NCI-H345 (cell line): ENCODE measurements around the gene USP10.
"Not testable (repeated sequence)": the region's sequence is repeated elsewhere in the genome, so short reads cannot be mapped to it uniquely, and the experiment has no call there.

ENCODE experiments used
- DNase-seq: peaks from one replicate; lab custom pipeline; 2025; lab: John Stamatoyannopoulos, UW

The USP10 gene

GRCh38 chr16:84726669-84727467 lies 27.1 kb downstream of the USP10 start:
- DNase-seq, result no peak

- DNase-seq, result no peak
Measured at GRCh38 chr16:84728853-84729424, 29.1 kb downstream of the USP10 start.

GRCh38 chr16:84729716-84730320 lies 30.0 kb downstream of the USP10 start:
- DNase-seq, result no peak

- peak; percentile 1 for DNase-seq
Measured at GRCh38 chr16:84730406-84731106, 30.8 kb downstream of the USP10 start.

- not testable (repeated sequence) for DNase-seq
Measured at GRCh38 chr16:84732332-84732673, 32.5 kb downstream of the USP10 start.

GRCh38 chr16:84732674-84733352 lies 33.0 kb downstream of the USP10 start:
- no peak for DNase-seq

GRCh38 chr16:84735849-84736586 lies 36.2 kb downstream of the USP10 start:
- DNase-seq, result peak; percentile 78

GRCh38 chr16:84737192-84738011 lies 37.6 kb downstream of the USP10 start:
- DNase-seq, result peak; percentile 79

GRCh38 chr16:84738255-84739038 lies 38.6 kb downstream of the USP10 start:
- DNase-seq, result peak; percentile 76

GRCh38 chr16:84739349-84740124 lies 39.7 kb downstream of the USP10 start:
- DNase-seq, result no peak

- DNase-seq, result no peak
Measured at GRCh38 chr16:84740596-84741116, 40.9 kb downstream of the USP10 start.

- no peak for DNase-seq
Measured at GRCh38 chr16:84741340-84741830, 41.6 kb downstream of the USP10 start.

- no peak for DNase-seq
Measured at GRCh38 chr16:84742641-84743092, 42.9 kb downstream of the USP10 start.

GRCh38 chr16:84746231-84746630 lies 46.4 kb downstream of the USP10 start:
- DNase-seq, result no peak

GRCh38 chr16:84746875-84747274 lies 47.1 kb downstream of the USP10 start:
- no peak for DNase-seq

- DNase-seq, result not testable (repeated sequence)
Measured at GRCh38 chr16:84748247-84748646, 48.4 kb downstream of the USP10 start.

GRCh38 chr16:84749072-84749471 lies 49.3 kb downstream of the USP10 start:
- DNase-seq, result no peak

- DNase-seq, result no peak
Measured at GRCh38 chr16:84749815-84750214, 50.0 kb downstream of the USP10 start.
